A673 (cell line): ENCODE results near the gene PRSS53. TPM values are rescaled to one million over a fixed set of nuclear protein-coding genes. Genes with fewer than 3 reads are reported as not detected.

Experiments used
- BruUV-seq: library from RNA; stranded (reverse); fragments of 400-500 nt; replicated peaks from 2 replicates; lab custom pipeline; 2021; lab: Mats Ljungman, UMichigan
- CTCF ChIA-PET: fragments of 300-600 bp; sonication (Branson Sonifier 250); formaldehyde crosslinking; loops from one replicate; lab custom pipeline; 2022; ENCODE audit warnings: antibody characterized with exemption; lab: Charles Lee
- POLR2A ChIA-PET: fragments of 300-600 bp; sonication (Branson Sonifier 250); formaldehyde crosslinking; loops from one replicate; lab custom pipeline; 2022; ENCODE audit warnings: antibody characterized with exemption; ENCODE audit not compliant: low non-redundant PET; lab: Charles Lee
- DNase-seq: peaks from one replicate; pipeline ENCODE4 v3.0.0-alpha.2; 2015; ENCODE audit warnings: low spot score
- H3K27ac ChIP-seq: fragments of 200-600 bp; sonication (generic); 2 replicates; pipeline ENCODE4 v1.5.1; 2016; ENCODE audit warnings: mixed run types, low read depth, mild to moderate bottlenecking, mixed read lengths, antibody characterized with exemption, low read length; ENCODE audit not compliant: poor library complexity, severe bottlenecking
- H3K27me3 ChIP-seq: fragments of 200-600 bp; sonication (generic); replicated peaks from 2 replicates; pipeline ENCODE4 v1.6.1; 2017; ENCODE audit warnings: mixed run types, low read depth, mild to moderate bottlenecking, mixed read lengths, antibody characterized with exemption, low read length; ENCODE audit not compliant: insufficient read depth, poor library complexity
- H3K36me3 ChIP-seq: fragments of 200-600 bp; sonication (generic); 2 replicates; pipeline ENCODE4 v1.6.1; 2016; ENCODE audit warnings: mixed run types, mild to moderate bottlenecking, mixed read lengths, antibody characterized with exemption, low read length; ENCODE audit not compliant: insufficient read depth, poor library complexity, severe bottlenecking
- H3K4me1 ChIP-seq: fragments of 200-600 bp; sonication (generic); 2 replicates; pipeline ENCODE4 v1.6.1; 2017; ENCODE audit warnings: mixed run types, mild to moderate bottlenecking, mixed read lengths, antibody characterized with exemption, low read length; ENCODE audit not compliant: insufficient read depth, poor library complexity, severe bottlenecking
- H3K4me3 ChIP-seq: fragments of 200-600 bp; sonication (generic); 2 replicates; pipeline ENCODE4 v1.5.1; 2016; ENCODE audit warnings: low read depth, mixed run types, mild to moderate bottlenecking, mixed read lengths, low read length; ENCODE audit not compliant: poor library complexity, severe bottlenecking
- H3K9me3 ChIP-seq: fragments of 200-600 bp; sonication (generic); 2 replicates; pipeline ENCODE4 v1.6.1; 2016; ENCODE audit warnings: mixed run types, low read depth, mild to moderate bottlenecking, mixed read lengths, antibody characterized with exemption, low read length; ENCODE audit not compliant: poor library complexity, severe bottlenecking
- EZH2 ChIP-seq: fragments of 200-600 bp; sonication (generic); IDR thresholded peaks from 2 replicates; pipeline ENCODE4 v1.6.1; 2017; ENCODE audit warnings: borderline replicate concordance, low read depth, mild to moderate bottlenecking, mixed read lengths, antibody characterized with exemption, low read length; ENCODE audit not compliant: poor library complexity, severe bottlenecking
- intact Hi-C: fragments of 100-400 bp; cut with micrococcal nuclease; formaldehyde crosslinking; loops from one replicate; pipeline ENCODE4 v1.10.0; 2022; ENCODE audit not compliant: unreplicated experiment
- total RNA-seq: library from RNA; stranded (reverse); gene quantifications from 2 replicates; pipeline ENCODE4 v1.2.3, GENCODE V29; 2021
- TF ChIP-seq, protein P1 (sequence below): fragments of 300-800, 200-600 bp; sonication (generic); conservative IDR thresholded peaks from 2 replicates; pipeline ENCODE4 v1.5.1; 2017; ENCODE audit warnings: low read depth, mild to moderate bottlenecking, antibody characterized with exemption, low read length, moderate library complexity, mixed read lengths

The PRSS53 gene
- total RNA-seq, 1 experiment from 2014 or later = 3.1 TPM

DNA sequence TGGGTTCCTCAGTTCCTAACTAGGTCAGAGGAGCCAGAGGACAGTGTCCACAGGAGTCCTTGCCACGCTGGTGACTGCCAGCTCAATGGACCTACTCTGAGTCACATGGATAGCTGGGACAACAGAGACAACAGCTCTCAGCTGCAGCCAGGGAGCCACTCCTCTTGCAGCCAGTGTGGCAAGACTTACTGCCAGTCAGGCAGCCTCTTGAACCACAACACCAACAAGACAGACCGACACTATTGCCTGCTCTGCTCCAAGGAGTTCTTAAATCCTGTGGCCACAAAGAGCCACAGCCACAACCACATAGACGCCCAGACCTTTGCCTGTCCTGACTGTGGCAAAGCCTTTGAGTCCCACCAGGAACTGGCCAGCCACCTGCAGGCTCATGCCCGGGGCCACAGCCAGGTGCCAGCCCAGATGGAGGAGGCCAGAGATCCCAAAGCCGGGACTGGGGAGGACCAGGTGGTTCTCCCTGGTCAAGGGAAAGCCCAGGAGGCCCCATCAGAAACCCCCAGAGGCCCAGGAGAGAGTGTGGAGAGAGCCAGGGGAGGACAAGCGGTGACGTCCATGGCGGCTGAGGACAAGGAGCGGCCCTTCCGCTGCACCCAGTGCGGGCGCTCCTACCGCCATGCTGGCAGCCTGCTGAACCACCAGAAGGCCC, 7.9 kb downstream of the PRSS53 start:
- H3K4me1 ChIP-seq = no peaks in the 10 kb centered on the region
- DNase-seq = no peak
- H3K36me3 ChIP-seq = peaks cover 50% of the 10 kb centered on the region
- ChIA-PET POLR2A (no interaction called here), CTCF (no interaction called here)
- H3K27ac ChIP-seq = no peak overlapping the region
- no TSS peak for BruUV-seq
- TF ChIP-seq, protein P1, sequence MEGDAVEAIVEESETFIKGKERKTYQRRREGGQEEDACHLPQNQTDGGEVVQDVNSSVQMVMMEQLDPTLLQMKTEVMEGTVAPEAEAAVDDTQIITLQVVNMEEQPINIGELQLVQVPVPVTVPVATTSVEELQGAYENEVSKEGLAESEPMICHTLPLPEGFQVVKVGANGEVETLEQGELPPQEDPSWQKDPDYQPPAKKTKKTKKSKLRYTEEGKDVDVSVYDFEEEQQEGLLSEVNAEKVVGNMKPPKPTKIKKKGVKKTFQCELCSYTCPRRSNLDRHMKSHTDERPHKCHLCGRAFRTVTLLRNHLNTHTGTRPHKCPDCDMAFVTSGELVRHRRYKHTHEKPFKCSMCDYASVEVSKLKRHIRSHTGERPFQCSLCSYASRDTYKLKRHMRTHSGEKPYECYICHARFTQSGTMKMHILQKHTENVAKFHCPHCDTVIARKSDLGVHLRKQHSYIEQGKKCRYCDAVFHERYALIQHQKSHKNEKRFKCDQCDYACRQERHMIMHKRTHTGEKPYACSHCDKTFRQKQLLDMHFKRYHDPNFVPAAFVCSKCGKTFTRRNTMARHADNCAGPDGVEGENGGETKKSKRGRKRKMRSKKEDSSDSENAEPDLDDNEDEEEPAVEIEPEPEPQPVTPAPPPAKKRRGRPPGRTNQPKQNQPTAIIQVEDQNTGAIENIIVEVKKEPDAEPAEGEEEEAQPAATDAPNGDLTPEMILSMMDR = no peak
- no peak for TF ChIP-seq EZH2
- no peaks in the 10 kb centered on the region for H3K9me3 ChIP-seq
- H3K27me3 ChIP-seq = no peaks in the 10 kb centered on the region
- intact Hi-C loops = loop anchor here (10.0 kb wide), 1 partner anchor 794 kb away; the partner anchor contains the start of gene ZNF267
- H3K4me3 ChIP-seq = no peak overlapping the region

DNA sequence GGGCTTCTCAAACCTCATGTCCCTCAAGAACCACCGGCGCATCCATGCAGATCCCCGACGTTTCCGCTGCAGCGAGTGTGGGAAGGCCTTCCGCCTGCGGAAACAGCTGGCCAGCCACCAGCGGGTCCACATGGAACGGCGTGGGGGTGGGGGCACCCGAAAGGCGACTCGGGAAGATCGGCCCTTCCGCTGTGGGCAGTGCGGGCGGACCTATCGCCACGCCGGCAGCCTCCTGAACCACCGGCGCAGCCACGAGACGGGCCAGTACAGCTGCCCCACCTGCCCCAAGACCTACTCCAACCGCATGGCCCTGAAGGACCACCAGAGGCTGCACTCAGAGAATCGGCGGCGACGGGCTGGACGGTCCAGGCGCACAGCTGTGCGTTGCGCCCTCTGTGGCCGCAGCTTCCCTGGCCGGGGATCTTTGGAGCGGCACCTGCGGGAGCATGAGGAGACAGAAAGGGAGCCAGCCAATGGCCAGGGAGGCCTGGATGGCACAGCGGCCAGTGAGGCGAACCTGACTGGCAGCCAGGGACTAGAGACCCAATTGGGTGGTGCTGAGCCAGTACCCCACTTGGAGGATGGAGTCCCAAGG, 8.6 kb downstream of the PRSS53 start:
- BruUV-seq = no TSS peak
- DNase-seq = no peak
- POLR2A ChIA-PET = no interaction called here
- no peaks in the 10 kb centered on the region for H3K27me3 ChIP-seq
- H3K4me3 ChIP-seq = no peak overlapping the region
- H3K4me1 ChIP-seq = peaks cover 5% of the 10 kb centered on the region
- no peaks in the 10 kb centered on the region for H3K9me3 ChIP-seq
- intact Hi-C loops = loop anchor here (10.0 kb wide), 1 partner anchor 795 kb away; the partner anchor contains the start of gene ZNF267
- peaks cover 50% of the 10 kb centered on the region for H3K36me3 ChIP-seq
- CTCF ChIA-PET = no interaction called here
- TF ChIP-seq, protein P1 = no peak
- no peak for TF ChIP-seq EZH2
- H3K27ac ChIP-seq = no peak overlapping the region

DNA sequence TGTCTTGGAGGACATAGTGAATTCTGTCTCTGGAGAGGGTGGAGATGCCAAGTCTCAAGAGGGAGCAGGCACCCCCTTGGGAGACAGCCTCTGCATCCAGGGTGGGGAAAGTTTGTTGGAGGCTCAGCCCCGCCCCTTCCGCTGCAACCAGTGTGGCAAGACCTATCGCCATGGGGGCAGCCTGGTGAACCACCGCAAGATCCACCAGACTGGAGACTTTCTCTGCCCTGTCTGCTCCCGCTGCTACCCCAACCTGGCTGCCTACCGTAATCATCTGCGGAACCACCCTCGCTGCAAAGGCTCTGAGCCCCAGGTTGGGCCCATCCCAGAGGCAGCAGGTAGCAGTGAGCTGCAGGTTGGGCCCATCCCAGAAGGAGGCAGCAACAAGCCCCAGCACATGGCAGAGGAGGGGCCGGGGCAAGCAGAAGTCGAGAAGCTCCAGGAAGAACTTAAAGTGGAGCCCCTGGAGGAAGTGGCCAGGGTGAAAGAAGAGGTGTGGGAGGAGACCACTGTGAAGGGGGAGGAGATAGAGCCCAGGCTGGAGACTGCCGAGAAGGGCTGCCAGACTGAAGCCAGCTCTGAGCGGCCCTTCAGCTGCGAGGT, 9.3 kb downstream of the PRSS53 start:
- no peaks in the 10 kb centered on the region for H3K27me3 ChIP-seq
- intact Hi-C loops = no loop called here
- H3K9me3 ChIP-seq = no peaks in the 10 kb centered on the region
- no peak for TF ChIP-seq EZH2
- TF ChIP-seq, protein P1 = no peak
- BruUV-seq = no TSS peak
- no peak overlapping the region for H3K4me3 ChIP-seq
- H3K36me3 ChIP-seq = peaks cover 50% of the 10 kb centered on the region
- no peak for DNase-seq
- H3K27ac ChIP-seq = no peak overlapping the region
- peaks cover 7% of the 10 kb centered on the region for H3K4me1 ChIP-seq
- ChIA-PET POLR2A (no interaction called here), CTCF (no interaction called here)
